HepG2 (cell line): ENCODE data around the gene MLLT11. TPM values are rescaled to one million over a fixed set of nuclear protein-coding genes. Genes with fewer than 3 reads are reported as not detected.

Experiments used
- FOSL2 ChIP-seq: sonication (generic); formaldehyde crosslinking; IDR thresholded peaks from 2 replicates; pipeline ENCODE4 v1.4.0; 2020; ENCODE audit warnings: missing genetic modification reagents
- FOXO4 ChIP-seq: sonication (generic); formaldehyde crosslinking; conservative IDR thresholded peaks from 2 replicates; pipeline ENCODE4 v1.8.1; 2023; ENCODE audit warnings: missing genetic modification reagents
- GATAD2A ChIP-seq: IDR thresholded peaks from 2 replicates; pipeline ENCODE4 v1.6.1; 2016
- HES4 ChIP-seq: sonication (generic); formaldehyde crosslinking; IDR thresholded peaks from 2 replicates; pipeline ENCODE4 v1.9.0; 2021; ENCODE audit warnings: mild to moderate bottlenecking, missing genetic modification reagents, borderline replicate concordance
- HNF4A ChIP-seq: sonication (generic); formaldehyde crosslinking; IDR thresholded peaks from 2 replicates; pipeline ENCODE4 v1.4.0; 2020; ENCODE audit warnings: missing genetic modification reagents
- HOXA9 ChIP-seq: sonication (generic); formaldehyde crosslinking; IDR thresholded peaks from 2 replicates; pipeline ENCODE4 v1.8.1; 2022; ENCODE audit warnings: missing genetic modification reagents, mild to moderate bottlenecking, moderate library complexity, borderline replicate concordance
- JUNB ChIP-seq: sonication (generic); formaldehyde crosslinking; IDR thresholded peaks from 2 replicates; pipeline ENCODE4 v1.8.0; 2022; ENCODE audit warnings: missing genetic modification reagents, mild to moderate bottlenecking, borderline replicate concordance
- KMT2A ChIP-seq: sonication (generic); formaldehyde crosslinking; IDR thresholded peaks from 2 replicates; pipeline ENCODE4 v1.4.0; 2020; ENCODE audit warnings: missing genetic modification reagents
- LCORL ChIP-seq, 2 experiments: fragments of 450-650 bp in 1 of 2; sonication (generic) in 1 of 2; formaldehyde crosslinking in 1 of 2; IDR thresholded peaks; 2 replicates each; pipeline versions ENCODE4 v1.5.0 to v1.6.1; 2017 to 2020; ENCODE audit warnings: antibody characterized with exemption in 1 of 2, missing genetic modification reagents in 1 of 2
- MYNN ChIP-seq: sonication (generic); formaldehyde crosslinking; IDR thresholded peaks from 2 replicates; pipeline ENCODE4 v1.4.0; 2020; ENCODE audit warnings: mild to moderate bottlenecking, low read depth, missing genetic modification reagents
- PHF5A ChIP-seq: IDR thresholded peaks from one replicate; pipeline ENCODE4 v1.6.1; 2018; ENCODE audit warnings: low read depth, missing genetic modification reagents; ENCODE audit not compliant: unreplicated experiment
- SAP130 ChIP-seq: IDR thresholded peaks from 2 replicates; pipeline ENCODE4 v1.6.1; 2016; ENCODE audit warnings: low read depth
- TEAD3 ChIP-seq: optimal IDR thresholded peaks from 2 replicates; pipeline ENCODE3; 2016; ENCODE audit warnings: borderline replicate concordance
- TSC22D2 ChIP-seq: sonication (generic); formaldehyde crosslinking; IDR thresholded peaks from 2 replicates; pipeline ENCODE4 v1.5.1; 2020; ENCODE audit warnings: missing genetic modification reagents, mild to moderate bottlenecking, borderline replicate concordance
- ZBTB7B ChIP-seq: sonication (generic); formaldehyde crosslinking; IDR thresholded peaks from 2 replicates; pipeline ENCODE4 v1.4.0; 2020; ENCODE audit warnings: missing genetic modification reagents
- ZFP36L1 ChIP-seq: sonication (generic); formaldehyde crosslinking; IDR thresholded peaks from 2 replicates; pipeline ENCODE4 v1.8.0; 2022; ENCODE audit warnings: mild to moderate bottlenecking, missing genetic modification reagents, moderate library complexity
- ZKSCAN1 ChIP-seq: fragments of 150-350 bp; IDR thresholded peaks from 2 replicates; pipeline ENCODE4 v1.6.1; 2014; ENCODE audit warnings: low read length
- ZNF282 ChIP-seq: fragments of 450-650 bp; IDR thresholded peaks from 2 replicates; pipeline ENCODE4 v1.6.1; 2018; ENCODE audit not compliant: partially characterized antibody
- ZNF687 ChIP-seq: sonication (generic); formaldehyde crosslinking; IDR thresholded peaks from 2 replicates; pipeline ENCODE4 v1.5.1; 2020; ENCODE audit warnings: mild to moderate bottlenecking, missing genetic modification reagents, moderate library complexity
- polyA plus RNA-seq, 8 experiments: library from polyadenylated mRNA; depleted of rRNA in 3 of 8; stranded (reverse) in 7 of 8; unstranded in 1 of 8; fragments of >200 nt; fragmentation: Illumina TruSeq in 4 of 8; extraction: Trizol in 4 of 8; gene quantifications; 2 replicates each; pipeline versions ENCODE4 v1.2.1 to v1.2.3, GENCODE V29; 2011 to 2016; ENCODE audit warnings: low read depth in 4 of 8, missing spikeins in 1 of 8, mixed read lengths in 1 of 8; ENCODE audit not compliant: insufficient read depth in 1 of 8
- total RNA-seq, 5 experiments: library from RNA; depleted of rRNA; stranded (reverse); fragments of >200 nt; fragmentation: Illumina TruSeq; extraction: Trizol; gene quantifications; 2 replicates each; pipeline ENCODE4 v1.2.3, GENCODE V29; 2016; ENCODE audit warnings: low read depth in 1 of 5
- TF ChIP-seq, protein P1 (sequence below): sonication (generic); formaldehyde crosslinking; IDR thresholded peaks from 2 replicates; pipeline ENCODE4 v1.4.0; 2020; ENCODE audit warnings: missing genetic modification reagents, borderline replicate concordance
- TF ChIP-seq, protein P2 (sequence below): sonication (generic); formaldehyde crosslinking; IDR thresholded peaks from 2 replicates; pipeline ENCODE4 v1.4.0; 2020; ENCODE audit warnings: low read depth, mild to moderate bottlenecking, missing genetic modification reagents

MLLT11 gene
- total and polyA plus RNA-seq, 2 of the 13 experiments (the other 11 are each of a cell fraction or from before 2014, with no cell fraction given) = 0.21 to 0.22 TPM

- 0 out of 2 replicates have a peak, but pooled peaks have one; percentile 43 for TF ChIP-seq ZNF687 (CRISPR knock-in tag)
- no peak for TF ChIP-seq LCORL (IDR thresholded peaks at IDR 0.05)
- 0 out of 2 replicates have a peak, but pooled peaks have one; percentile 74 for TF ChIP-seq LCORL (CRISPR knock-in tag; IDR thresholded peaks at IDR 0.05)
- TF ChIP-seq MYNN (CRISPR knock-in tag) = 0 out of 2 replicates have a peak, but pooled peaks have one; percentile 13
- TF ChIP-seq, protein P1, sequence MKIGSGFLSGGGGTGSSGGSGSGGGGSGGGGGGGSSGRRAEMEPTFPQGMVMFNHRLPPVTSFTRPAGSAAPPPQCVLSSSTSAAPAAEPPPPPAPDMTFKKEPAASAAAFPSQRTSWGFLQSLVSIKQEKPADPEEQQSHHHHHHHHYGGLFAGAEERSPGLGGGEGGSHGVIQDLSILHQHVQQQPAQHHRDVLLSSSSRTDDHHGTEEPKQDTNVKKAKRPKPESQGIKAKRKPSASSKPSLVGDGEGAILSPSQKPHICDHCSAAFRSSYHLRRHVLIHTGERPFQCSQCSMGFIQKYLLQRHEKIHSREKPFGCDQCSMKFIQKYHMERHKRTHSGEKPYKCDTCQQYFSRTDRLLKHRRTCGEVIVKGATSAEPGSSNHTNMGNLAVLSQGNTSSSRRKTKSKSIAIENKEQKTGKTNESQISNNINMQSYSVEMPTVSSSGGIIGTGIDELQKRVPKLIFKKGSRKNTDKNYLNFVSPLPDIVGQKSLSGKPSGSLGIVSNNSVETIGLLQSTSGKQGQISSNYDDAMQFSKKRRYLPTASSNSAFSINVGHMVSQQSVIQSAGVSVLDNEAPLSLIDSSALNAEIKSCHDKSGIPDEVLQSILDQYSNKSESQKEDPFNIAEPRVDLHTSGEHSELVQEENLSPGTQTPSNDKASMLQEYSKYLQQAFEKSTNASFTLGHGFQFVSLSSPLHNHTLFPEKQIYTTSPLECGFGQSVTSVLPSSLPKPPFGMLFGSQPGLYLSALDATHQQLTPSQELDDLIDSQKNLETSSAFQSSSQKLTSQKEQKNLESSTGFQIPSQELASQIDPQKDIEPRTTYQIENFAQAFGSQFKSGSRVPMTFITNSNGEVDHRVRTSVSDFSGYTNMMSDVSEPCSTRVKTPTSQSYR = 0 out of 2 replicates have a peak, but pooled peaks have one; percentile 4
- TF ChIP-seq FOXO4 (CRISPR knock-in tag) = 0 out of 2 replicates have a peak, but pooled peaks have one; percentile 30
- TF ChIP-seq HOXA9 = no peak
- peak; percentile 61 for TF ChIP-seq TEAD3 (CRISPR knock-in tag)
- TF ChIP-seq, protein P2, sequence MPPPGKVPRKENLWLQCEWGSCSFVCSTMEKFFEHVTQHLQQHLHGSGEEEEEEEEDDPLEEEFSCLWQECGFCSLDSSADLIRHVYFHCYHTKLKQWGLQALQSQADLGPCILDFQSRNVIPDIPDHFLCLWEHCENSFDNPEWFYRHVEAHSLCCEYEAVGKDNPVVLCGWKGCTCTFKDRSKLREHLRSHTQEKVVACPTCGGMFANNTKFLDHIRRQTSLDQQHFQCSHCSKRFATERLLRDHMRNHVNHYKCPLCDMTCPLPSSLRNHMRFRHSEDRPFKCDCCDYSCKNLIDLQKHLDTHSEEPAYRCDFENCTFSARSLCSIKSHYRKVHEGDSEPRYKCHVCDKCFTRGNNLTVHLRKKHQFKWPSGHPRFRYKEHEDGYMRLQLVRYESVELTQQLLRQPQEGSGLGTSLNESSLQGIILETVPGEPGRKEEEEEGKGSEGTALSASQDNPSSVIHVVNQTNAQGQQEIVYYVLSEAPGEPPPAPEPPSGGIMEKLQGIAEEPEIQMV = 0 out of 2 replicates have a peak, but pooled peaks have one; percentile 22
- peak; percentile 72; the same call in 1 of the 2 replicates for TF ChIP-seq TSC22D2 (CRISPR knock-in tag)
- TF ChIP-seq PHF5A = peak; percentile 33
- 0 out of 2 replicates have a peak, but pooled peaks have one; percentile 10 for TF ChIP-seq ZFP36L1 (CRISPR knock-in tag)
- no peak for TF ChIP-seq HES4 (CRISPR knock-in tag)
- TF ChIP-seq FOSL2 (CRISPR knock-in tag) = 0 out of 2 replicates have a peak, but pooled peaks have one; percentile 0
- no peak for TF ChIP-seq HNF4A (CRISPR knock-in tag)
- no peak for TF ChIP-seq KMT2A (CRISPR knock-in tag)
- no peak for TF ChIP-seq ZNF282
- no peak for TF ChIP-seq JUNB (CRISPR knock-in tag)
- 0 out of 2 replicates have a peak, but pooled peaks have one; percentile 76 for TF ChIP-seq ZBTB7B
- peak; percentile 19; the same call in 1 of the 2 replicates for TF ChIP-seq GATAD2A (CRISPR knock-in tag)
- no peak for TF ChIP-seq ZKSCAN1
- TF ChIP-seq SAP130 (CRISPR knock-in tag) = no peak
These were observed 11.6 kb upstream of the MLLT11 start (continued) for GRCh38 chr1:151048645-151049032.
